Activated CD8-positive, alpha-beta memory T cell treated with anti-CD3 and anti-CD28 coated beads, Interleukin-2, amount 10 ng/mL, durations not matched to agents 7 days and 5 days (primary cell): ENCODE data around the gene CCDC27. TPM values are rescaled to one million over a fixed set of nuclear protein-coding genes. Genes with fewer than 3 reads are reported as not detected.

Source experiments
- ATAC-seq: fragments of 150-1000 bp; cut with Tn5 transposase; one replicate; pipeline ENCODE4 v1.10.0; 2021; ENCODE audit warnings: moderate library complexity
- CTCF ChIA-PET: fragments of 350-600 bp; sonication (Branson Sonifier 250); formaldehyde crosslinking; loops from one replicate; lab custom pipeline; 2021; ENCODE audit warnings: antibody characterized with exemption; lab: Charles Lee
- DNase-seq: peaks from one replicate; pipeline ENCODE4 v3.0.0-alpha.2; 2020
- H3K27ac Mint-ChIP-seq: one replicate; pipeline ENCODE4 v1.8.0; 2021; ENCODE audit warnings: mild to moderate bottlenecking, mixed read lengths
- H3K27me3 Mint-ChIP-seq: one replicate; pipeline ENCODE4 v1.8.0; 2021; ENCODE audit warnings: mixed read lengths
- H3K36me3 Mint-ChIP-seq: one replicate; pipeline ENCODE4 v1.8.0; 2021; ENCODE audit warnings: mild to moderate bottlenecking, mixed read lengths
- H3K4me1 Mint-ChIP-seq: one replicate; pipeline ENCODE4 v1.8.0; 2021; ENCODE audit warnings: mixed read lengths
- H3K4me3 Mint-ChIP-seq: one replicate; pipeline ENCODE4 v1.8.0; 2021; ENCODE audit warnings: mild to moderate bottlenecking, moderate library complexity, mixed read lengths
- H3K9me3 Mint-ChIP-seq: one replicate; pipeline ENCODE4 v1.8.0; 2022; ENCODE audit warnings: low read depth, mixed read lengths
- total RNA-seq, 2 experiments: library from RNA; stranded (reverse); gene quantifications; one replicate each; pipeline ENCODE4 v1.2.3, GENCODE V29; 2021

CCDC27 gene
- total RNA-seq, 2 experiments from 2014 or later = not detected

DNA sequence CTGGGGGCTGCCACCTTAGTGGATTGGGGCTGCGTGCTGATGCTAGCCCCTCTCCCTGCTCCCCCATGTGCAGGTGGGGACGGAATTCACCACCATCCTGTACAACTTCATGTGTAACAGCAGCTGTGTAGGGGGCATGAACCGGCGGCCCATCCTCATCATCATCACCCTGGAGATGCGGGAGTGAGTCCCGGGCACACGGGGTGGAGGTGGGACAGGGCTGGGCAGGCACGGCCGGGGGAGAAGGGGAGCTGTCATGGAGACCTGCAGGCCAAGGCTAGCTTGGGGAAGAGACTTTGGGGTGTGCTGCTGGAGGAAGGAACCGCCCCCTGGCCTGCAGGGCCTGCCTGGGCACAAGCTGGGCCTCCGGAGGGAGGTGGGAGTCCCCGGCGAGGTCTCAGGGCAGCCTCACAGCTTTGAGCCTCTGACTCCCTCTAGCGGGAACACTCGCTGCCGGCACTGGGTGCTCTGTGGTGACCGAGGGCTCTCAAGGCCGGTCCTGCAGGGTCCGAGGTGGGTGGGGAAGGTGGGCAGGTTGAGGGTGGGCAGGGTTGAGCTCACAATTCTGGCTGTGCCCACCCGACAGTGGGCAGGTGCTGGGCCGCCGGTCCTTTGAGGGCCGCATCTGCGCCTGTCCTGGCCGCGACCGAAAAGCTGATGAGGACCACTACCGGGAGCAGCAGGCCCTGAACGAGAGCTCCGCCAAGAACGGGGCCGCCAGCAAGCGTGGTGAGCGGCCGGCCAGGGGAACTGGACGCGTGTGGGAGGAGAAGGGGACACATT is 25.0 kb upstream of the CCDC27 start:
- Mint-ChIP-seq H3K27me3 (no peaks in the 10 kb centered on the region), H3K4me1 (no peaks in the 10 kb centered on the region), H3K4me3 (no peak overlapping the region), H3K27ac (no peak overlapping the region), H3K36me3 (no peaks in the 10 kb centered on the region), H3K9me3 (no peaks in the 10 kb centered on the region)
- DNase-seq = no peak
- CTCF ChIA-PET = interaction anchor here (0.9 to 1.0 kb wide), 2 partner anchors 16 to 31 kb away, joined by 3 read pairs; no protein-coding TSS in a partner anchor
- ATAC-seq = peak; percentile 30

DNA sequence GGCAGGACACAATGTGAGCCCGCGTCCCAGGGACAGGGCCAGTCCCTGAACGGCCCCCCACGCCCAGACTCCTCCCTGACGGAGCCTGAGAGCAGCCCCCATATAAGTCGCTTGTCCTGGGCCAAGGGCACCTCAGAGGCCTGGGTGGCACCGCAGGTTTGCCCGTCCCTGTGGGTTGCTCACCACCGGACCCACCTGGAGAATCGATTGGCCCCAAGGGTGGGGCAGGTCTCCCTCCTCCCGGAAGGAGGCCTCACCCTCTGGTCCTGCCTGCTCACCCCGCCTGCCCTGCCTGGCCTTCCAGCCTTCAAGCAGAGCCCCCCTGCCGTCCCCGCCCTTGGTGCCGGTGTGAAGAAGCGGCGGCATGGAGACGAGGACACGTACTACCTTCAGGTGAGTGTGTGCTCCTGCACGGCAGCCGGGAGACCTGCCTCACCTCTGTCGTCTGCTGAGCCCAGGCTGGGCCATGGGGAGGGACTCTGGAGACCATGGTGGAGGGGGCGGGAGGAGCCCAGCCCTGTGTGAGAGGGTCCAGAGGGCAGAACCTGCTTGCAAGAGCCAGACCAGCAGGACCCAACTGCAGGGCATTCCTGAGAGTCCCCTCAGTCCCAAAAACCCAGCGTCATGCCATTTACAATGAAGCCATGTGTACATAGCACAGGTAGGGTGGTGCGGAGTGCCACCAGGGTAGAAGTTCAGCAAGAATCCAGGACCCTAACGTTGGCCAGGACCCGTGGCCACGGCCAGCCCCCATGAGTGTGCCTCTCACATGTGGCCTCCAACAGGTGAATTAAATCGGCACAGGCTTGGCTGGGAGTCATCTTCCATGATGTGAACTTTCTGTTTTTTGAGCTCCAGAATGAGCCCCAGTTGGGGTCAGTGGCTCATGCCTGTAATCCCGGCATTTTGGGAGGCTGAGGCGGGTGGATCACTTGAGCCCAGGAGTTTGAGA is 24.1 kb upstream of the CCDC27 start:
- H3K4me1 Mint-ChIP-seq = no peaks in the 10 kb centered on the region
- DNase-seq = no peak
- CTCF ChIA-PET = interaction anchor here (0.9 to 1.0 kb wide), 3 partner anchors 17 to 162 kb away, joined by 3 read pairs; no protein-coding TSS in a partner anchor

DNA sequence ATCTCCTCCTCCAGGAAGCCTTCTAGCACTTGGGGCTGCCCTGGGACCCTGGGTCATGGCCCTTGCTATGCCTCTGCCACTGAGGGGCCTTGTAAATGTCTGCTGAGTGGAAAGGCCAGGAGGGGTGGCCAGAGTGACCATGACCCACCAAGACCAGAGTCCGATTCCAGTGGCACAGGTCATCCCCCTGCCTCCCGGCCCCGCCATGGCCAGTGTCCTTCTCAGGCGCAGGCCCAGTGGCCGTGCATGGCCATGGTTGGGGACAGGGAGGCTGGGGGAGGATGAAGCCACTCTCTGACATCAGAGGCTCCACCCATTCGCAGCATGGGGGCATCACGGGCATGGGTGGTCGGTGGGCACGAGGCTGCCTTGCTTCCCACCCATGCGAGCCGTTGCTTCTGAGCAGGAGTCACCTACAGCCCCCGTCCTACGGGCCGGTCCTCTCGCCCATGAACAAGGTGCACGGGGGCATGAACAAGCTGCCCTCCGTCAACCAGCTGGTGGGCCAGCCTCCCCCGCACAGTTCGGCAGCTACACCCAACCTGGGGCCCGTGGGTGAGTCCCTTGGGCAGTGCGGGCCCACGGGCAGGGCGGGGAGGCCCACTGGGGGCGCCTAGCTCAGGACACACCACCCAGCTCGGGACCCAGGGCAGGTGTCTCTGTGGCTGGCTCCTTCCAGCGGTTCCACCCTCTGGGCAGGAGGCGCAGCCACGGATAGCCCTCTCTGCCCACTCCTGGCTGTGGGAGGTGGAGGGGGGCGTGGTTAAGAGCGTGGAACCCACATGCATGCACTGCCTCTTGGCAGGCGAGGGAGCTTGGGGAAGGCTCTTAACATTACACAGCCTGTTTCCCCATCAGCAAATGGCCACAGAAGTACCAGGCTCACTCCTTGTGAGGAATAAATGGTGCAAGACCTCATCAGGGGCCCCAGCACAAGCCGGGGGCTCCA is 22.4 kb upstream of the CCDC27 start:
- H3K27me3 Mint-ChIP-seq = no peaks in the 10 kb centered on the region
- no peak for DNase-seq

More for the DNA sequence above, 24.1 kb upstream of the CCDC27 start:
- ATAC-seq = no peak
- no peaks in the 10 kb centered on the region for H3K9me3 Mint-ChIP-seq
- H3K4me3 Mint-ChIP-seq = no peak overlapping the region
- no peaks in the 10 kb centered on the region for H3K27me3 Mint-ChIP-seq
- H3K36me3 Mint-ChIP-seq = no peaks in the 10 kb centered on the region
- no peak overlapping the region for H3K27ac Mint-ChIP-seq

DNA sequence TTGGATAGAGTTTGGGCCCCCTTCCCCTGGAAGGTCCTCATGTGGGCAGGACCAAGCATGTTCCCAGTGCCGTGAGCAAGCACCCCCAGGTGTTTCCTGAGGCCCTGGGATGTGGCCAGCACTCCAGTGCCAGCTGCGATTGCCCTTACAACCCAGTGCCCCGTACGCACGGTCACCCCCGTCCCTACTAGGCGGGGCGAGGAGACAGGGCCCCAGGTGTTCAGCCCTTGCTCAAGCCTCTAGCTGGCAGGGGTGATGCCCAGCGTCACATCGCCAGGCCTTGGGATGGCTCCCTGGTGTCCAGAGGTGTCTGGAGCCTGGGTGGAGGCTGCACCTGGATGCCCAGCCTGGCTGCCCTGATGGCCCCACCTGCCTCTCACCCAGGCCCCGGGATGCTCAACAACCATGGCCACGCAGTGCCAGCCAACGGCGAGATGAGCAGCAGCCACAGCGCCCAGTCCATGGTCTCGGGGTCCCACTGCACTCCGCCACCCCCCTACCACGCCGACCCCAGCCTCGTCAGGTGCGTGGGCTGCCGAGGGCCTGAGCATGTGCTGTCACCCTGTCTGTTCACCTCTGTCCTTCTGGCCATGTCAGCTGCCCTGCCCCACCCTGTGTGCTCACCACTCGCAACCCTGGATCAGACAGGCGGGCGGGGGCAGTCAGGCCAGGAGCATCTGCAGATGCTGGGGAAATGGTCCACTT is 21.6 kb upstream of the CCDC27 start:
- Mint-ChIP-seq H3K4me3 (no peak overlapping the region), H3K36me3 (no peaks in the 10 kb centered on the region), H3K27ac (no peak overlapping the region), H3K4me1 (no peaks in the 10 kb centered on the region), H3K27me3 (no peaks in the 10 kb centered on the region), H3K9me3 (no peaks in the 10 kb centered on the region)
- no peak for DNase-seq
- CTCF ChIA-PET = no interaction called here
- ATAC-seq = no peak

More for the DNA sequence above, 22.4 kb upstream of the CCDC27 start:
- Mint-ChIP-seq H3K9me3 (no peaks in the 10 kb centered on the region), H3K27ac (no peak overlapping the region), H3K4me1 (no peaks in the 10 kb centered on the region), H3K36me3 (no peaks in the 10 kb centered on the region), H3K4me3 (no peak overlapping the region)
- ATAC-seq = no peak
- CTCF ChIA-PET = no interaction called here

- Mint-ChIP-seq H3K36me3 (no peaks in the 10 kb centered on the region), H3K27me3 (no peaks in the 10 kb centered on the region), H3K27ac (no peak overlapping the region), H3K9me3 (no peaks in the 10 kb centered on the region), H3K4me1 (no peaks in the 10 kb centered on the region), H3K4me3 (no peak overlapping the region)
- no peak for ATAC-seq
- DNase-seq = no peak
- CTCF ChIA-PET = no interaction called here
These were observed 20.4 kb upstream of the CCDC27 start for GRCh38 chr1:3731583-3732433.

GRCh38 chr1:3732434-3733093 is 19.7 kb upstream of the CCDC27 start:
- ATAC-seq (no peak), DNase-seq (no peak)
- H3K9me3 Mint-ChIP-seq = no peaks in the 10 kb centered on the region
- H3K27ac Mint-ChIP-seq = no peak overlapping the region
- no peaks in the 10 kb centered on the region for H3K4me1 Mint-ChIP-seq
- H3K36me3 Mint-ChIP-seq = no peaks in the 10 kb centered on the region
- no peak overlapping the region for H3K4me3 Mint-ChIP-seq
- no peaks in the 10 kb centered on the region for H3K27me3 Mint-ChIP-seq
- CTCF ChIA-PET = no interaction called here

DNA sequence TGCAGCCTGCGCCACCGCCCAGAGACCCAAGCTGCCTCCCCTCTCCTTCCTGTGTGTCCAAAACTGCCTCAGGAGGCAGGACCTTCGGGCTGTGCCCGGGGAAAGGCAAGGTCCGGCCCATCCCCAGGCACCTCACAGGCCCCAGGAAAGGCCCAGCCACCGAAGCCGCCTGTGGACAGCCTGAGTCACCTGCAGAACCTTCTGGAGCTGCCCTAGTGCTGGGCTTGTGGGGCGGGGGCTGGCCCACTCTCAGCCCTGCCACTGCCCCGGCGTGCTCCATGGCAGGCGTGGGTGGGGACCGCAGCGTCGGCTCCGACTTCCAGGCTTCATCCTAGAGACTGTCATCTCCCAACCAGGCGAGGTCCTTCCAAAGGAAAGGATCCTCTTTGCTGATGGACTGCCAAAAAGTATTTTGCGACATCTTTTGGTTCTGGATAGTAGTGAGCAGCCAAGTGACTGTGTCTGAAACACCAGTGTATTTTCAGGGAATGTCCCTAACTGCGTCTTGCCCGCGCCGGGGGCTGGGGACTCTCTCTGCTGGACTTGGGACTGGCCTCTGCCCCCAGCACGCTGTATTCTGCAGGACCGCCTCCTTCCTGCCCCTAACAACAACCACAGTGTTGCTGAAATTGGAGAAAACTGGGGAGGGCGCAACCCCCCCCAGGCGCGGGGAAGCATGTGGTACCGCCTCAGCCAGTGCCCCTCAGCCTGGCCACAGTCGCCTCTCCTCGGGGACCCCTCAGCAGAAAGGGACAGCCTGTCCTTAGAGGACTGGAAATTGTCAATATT is 19.0 kb upstream of the CCDC27 start:
- Mint-ChIP-seq H3K27ac (no peak overlapping the region), H3K36me3 (no peaks in the 10 kb centered on the region), H3K4me1 (no peaks in the 10 kb centered on the region), H3K4me3 (no peak overlapping the region), H3K9me3 (no peaks in the 10 kb centered on the region), H3K27me3 (no peaks in the 10 kb centered on the region)
- DNase-seq (no peak), ATAC-seq (no peak)
- CTCF ChIA-PET = no interaction called here

DNA sequence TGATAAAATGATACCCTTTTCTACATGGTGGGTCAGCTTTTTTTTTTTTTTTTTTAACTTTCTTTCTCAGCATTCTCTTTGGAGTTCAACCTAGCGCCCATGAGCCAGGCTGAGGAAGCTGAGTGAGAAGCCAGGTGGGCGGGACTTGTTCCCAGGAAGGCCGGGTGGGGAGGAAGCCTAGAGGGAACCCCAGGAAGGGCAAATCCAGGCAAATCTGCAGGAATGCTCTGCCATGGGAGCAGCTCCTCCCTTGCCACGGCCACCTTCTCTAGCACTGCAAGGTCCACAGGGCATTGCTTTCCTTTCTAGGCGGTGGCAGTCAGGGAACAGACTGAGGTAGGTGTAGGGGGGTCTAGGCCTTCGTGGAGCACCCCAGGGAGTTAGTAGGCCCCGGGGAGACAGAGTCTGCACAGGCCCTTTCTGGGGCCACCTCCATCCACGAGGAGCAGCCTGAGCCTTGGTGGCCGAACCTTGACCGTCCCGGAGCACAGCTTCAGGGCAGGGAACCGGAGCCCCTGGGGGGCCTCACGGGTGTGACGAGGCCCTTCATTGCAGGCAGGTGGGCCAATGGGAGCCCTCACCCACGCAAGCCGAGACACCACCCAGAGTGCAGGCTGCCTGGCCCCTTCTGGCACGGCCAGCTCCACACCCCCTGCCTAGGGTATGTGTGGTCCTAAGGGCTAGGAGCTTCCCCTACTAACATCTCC is 18.2 kb upstream of the CCDC27 start:
- no peak overlapping the region for H3K4me3 Mint-ChIP-seq
- no peaks in the 10 kb centered on the region for H3K27me3 Mint-ChIP-seq
- H3K9me3 Mint-ChIP-seq = no peaks in the 10 kb centered on the region
- no peak overlapping the region for H3K27ac Mint-ChIP-seq
- ATAC-seq (no peak), DNase-seq (no peak)
- no peaks in the 10 kb centered on the region for H3K4me1 Mint-ChIP-seq
- no peaks in the 10 kb centered on the region for H3K36me3 Mint-ChIP-seq
- CTCF ChIA-PET = interaction anchor here (0.7 kb wide), 1 partner anchor 10 kb away, joined by 3 read pairs; no protein-coding TSS in a partner anchor

DNA sequence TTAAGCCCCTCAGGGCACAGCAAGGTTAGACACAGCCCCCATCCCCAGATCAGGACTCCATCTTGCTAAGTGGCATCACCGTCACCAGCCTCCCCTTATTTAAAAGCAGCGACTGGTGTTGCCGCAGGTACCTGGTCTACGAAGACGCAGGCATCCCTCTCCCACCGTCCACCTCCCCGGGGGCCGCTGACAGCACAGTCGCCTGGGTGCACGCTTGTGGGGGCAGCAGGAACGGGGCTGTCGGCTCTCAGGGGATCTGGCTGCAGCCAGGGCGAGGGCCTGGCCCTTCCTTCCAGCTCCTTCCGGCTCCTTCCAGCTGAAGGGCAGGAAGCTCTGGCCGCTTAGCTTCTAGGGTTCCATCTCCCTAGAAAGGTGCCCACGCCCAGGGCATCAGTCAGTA is 17.6 kb upstream of the CCDC27 start:
- H3K36me3 Mint-ChIP-seq = no peaks in the 10 kb centered on the region
- no peak for DNase-seq
- CTCF ChIA-PET = interaction anchor here (0.7 kb wide), 1 partner anchor 10 kb away, joined by 3 read pairs; no protein-coding TSS in a partner anchor
- H3K9me3 Mint-ChIP-seq = no peaks in the 10 kb centered on the region
- H3K4me3 Mint-ChIP-seq = no peak overlapping the region
- ATAC-seq = no peak
- no peaks in the 10 kb centered on the region for H3K4me1 Mint-ChIP-seq
- no peaks in the 10 kb centered on the region for H3K27me3 Mint-ChIP-seq
- no peak overlapping the region for H3K27ac Mint-ChIP-seq

GRCh38 chr1:3735027-3735681 is 17.1 kb upstream of the CCDC27 start:
- H3K36me3 Mint-ChIP-seq = no peaks in the 10 kb centered on the region
- H3K9me3 Mint-ChIP-seq = no peaks in the 10 kb centered on the region
- H3K4me1 Mint-ChIP-seq = no peaks in the 10 kb centered on the region
- CTCF ChIA-PET = interaction anchor here (0.7 kb wide), 1 partner anchor 11 kb away, joined by 3 read pairs; no protein-coding TSS in a partner anchor
- ATAC-seq (no peak), DNase-seq (no peak)
- H3K27ac Mint-ChIP-seq = no peak overlapping the region
- no peak overlapping the region for H3K4me3 Mint-ChIP-seq
- no peaks in the 10 kb centered on the region for H3K27me3 Mint-ChIP-seq
